Measurements from ENCODE around the gene RPA3.
"Not testable (repeated sequence)": the region's sequence is repeated elsewhere in the genome, so short reads cannot be mapped to it uniquely, and the experiment has no call there.

The RPA3 gene

DNA sequence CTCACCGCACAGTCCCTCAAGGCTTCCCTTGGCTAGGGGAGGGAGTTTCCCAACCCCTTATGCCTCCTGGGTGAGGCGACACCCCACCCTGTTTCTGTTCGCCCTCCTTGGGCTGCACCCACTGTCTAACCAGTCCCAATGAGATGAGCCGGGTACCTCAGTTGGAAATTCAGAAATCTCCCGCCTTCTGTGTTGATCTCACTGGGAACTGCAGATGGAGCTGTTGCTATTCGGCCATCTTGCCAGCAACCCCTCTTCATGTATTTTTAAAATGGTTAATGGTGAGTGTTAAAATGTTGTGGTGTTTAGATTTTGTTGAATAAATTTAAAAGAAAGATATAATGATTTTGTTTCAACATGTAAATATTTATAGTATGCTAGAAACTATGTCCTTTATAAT, 55.9 kb downstream of the RPA3 start:
- H3K9me3 ChIP-seq (ENCODE audit: severe bottlenecking): no peaks in the 10 kb centered on the region
- peak overlapping the region; percentile 22; the same call in 1 of the 2 replicates for H3K27ac ChIP-seq
- DNase-seq: peak; percentile 54
- no peaks in the 10 kb centered on the region for H3K27me3 ChIP-seq (ENCODE audit: insufficient read depth, low read depth, severe bottlenecking)
- H3K36me3 ChIP-seq: no peaks in the 10 kb centered on the region
- TF ChIP-seq, protein P1, sequence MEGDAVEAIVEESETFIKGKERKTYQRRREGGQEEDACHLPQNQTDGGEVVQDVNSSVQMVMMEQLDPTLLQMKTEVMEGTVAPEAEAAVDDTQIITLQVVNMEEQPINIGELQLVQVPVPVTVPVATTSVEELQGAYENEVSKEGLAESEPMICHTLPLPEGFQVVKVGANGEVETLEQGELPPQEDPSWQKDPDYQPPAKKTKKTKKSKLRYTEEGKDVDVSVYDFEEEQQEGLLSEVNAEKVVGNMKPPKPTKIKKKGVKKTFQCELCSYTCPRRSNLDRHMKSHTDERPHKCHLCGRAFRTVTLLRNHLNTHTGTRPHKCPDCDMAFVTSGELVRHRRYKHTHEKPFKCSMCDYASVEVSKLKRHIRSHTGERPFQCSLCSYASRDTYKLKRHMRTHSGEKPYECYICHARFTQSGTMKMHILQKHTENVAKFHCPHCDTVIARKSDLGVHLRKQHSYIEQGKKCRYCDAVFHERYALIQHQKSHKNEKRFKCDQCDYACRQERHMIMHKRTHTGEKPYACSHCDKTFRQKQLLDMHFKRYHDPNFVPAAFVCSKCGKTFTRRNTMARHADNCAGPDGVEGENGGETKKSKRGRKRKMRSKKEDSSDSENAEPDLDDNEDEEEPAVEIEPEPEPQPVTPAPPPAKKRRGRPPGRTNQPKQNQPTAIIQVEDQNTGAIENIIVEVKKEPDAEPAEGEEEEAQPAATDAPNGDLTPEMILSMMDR (IDR thresholded peaks at IDR 0.05; ENCODE audit: low read depth, low read length): peak; percentile 61
- H3K4me3 ChIP-seq (ENCODE audit: low read depth, low read length): no peak overlapping the region

DNA sequence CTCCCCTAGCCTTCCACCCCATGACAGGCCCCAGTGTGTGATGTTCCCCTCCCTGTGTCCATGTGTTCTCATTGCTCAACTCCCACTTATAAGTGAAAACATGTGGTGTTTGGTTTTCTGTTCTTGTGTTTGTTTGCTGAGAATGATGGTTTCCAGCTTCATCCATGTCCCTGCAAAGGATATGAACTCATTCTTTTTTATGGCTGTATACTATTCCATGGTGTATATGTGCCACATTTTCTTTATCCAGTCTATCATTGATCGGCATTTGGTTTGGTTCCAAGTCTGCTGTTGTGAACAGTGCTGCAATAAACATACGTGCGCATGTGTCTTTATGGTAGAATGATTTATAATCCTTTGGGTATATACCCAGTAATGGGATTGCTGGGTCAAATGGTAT, 61.9 kb downstream of the RPA3 start:
- H3K27me3 ChIP-seq (ENCODE audit: insufficient read depth, low read depth, severe bottlenecking); H3K27ac ChIP-seq; H3K4me3 ChIP-seq (ENCODE audit: low read depth, low read length); H3K9me3 ChIP-seq (ENCODE audit: severe bottlenecking); H3K36me3 ChIP-seq; DNase-seq: not testable (repeated sequence)

DNA sequence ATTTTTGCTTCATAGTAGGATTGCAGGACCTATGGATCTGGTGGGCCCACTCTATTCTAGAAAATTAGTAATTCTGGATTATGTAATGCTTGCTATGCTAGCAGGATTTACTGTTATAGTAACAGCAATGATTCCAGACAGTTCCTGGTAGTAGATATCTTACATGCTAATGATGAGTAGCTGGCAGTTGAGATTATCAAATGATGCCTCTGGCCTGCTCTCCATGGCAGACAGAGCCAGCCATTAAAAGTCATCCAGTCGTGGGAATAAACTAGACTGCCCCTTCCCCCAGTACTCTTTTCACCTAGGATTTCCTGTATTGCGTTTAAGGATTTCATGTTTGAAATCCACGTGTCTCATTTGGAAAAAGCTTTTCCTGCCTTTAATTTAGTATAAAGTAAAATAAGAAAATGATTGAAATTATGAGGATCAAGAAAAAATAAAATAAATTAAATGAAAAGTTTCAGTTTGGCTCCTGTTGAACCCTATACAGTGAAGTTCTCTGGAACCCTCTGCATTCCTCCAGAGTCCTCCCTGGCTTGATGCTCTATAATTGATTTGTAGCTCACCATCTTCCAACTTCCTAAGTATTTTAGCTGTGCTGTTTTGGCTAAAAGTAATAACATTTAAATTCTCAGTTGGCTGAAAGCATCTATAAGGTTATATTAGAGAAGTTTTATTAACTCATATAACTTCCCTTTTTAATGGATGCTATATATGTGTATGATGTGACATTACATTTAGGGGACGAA, 63.3 kb downstream of the RPA3 start:
- no peaks in the 10 kb centered on the region for H3K36me3 ChIP-seq
- no peak overlapping the region for H3K27ac ChIP-seq
- peaks cover 7% of the 10 kb centered on the region for H3K9me3 ChIP-seq (ENCODE audit: severe bottlenecking)
- TF ChIP-seq, protein P1 (IDR thresholded peaks at IDR 0.05; ENCODE audit: low read depth, low read length): no peak
- H3K27me3 ChIP-seq (ENCODE audit: insufficient read depth, low read depth, severe bottlenecking): no peaks in the 10 kb centered on the region
- no peak overlapping the region for H3K4me3 ChIP-seq (ENCODE audit: low read depth, low read length)
- no peak for DNase-seq

DNA sequence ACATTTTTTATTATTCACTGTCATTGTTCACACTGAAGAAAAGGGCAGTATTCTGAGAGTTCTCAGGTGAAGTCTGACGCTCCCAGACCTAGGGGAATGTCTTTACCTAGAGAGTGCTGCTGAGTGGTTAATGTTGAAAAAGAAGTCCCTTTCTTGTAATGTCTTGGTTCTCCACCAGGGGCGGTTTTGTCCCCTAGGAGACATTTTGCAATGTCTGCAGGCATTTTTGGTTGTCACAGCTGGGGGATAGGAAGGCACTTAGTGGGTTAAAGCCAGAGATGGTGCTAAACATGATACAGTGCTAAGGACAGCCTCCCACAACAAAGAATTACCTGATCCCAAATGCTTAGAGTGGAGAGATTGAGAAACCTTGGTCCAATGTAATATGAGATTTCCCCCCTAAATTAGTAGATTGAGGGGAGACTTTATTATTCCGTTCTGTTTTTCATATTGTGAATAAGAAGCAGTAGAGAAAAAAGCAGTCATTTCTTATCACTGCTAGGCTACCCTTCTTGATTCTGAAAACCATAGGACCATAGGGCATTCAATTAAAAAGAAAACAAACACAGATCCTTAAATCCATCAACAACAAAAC, 64.7 kb downstream of the RPA3 start:
- Histone ChIP-seq H3K27me3 (ENCODE audit: insufficient read depth, low read depth, severe bottlenecking) (no peaks in the 10 kb centered on the region), H3K9me3 (ENCODE audit: severe bottlenecking) (peaks cover 7% of the 10 kb centered on the region), H3K36me3 (no peaks in the 10 kb centered on the region), H3K4me3 (ENCODE audit: low read depth, low read length) (no peak overlapping the region), H3K27ac (no peak overlapping the region)
- DNase-seq: peak; percentile 29
- TF ChIP-seq, protein P1 (IDR thresholded peaks at IDR 0.05; ENCODE audit: low read depth, low read length): peak; percentile 52

DNA sequence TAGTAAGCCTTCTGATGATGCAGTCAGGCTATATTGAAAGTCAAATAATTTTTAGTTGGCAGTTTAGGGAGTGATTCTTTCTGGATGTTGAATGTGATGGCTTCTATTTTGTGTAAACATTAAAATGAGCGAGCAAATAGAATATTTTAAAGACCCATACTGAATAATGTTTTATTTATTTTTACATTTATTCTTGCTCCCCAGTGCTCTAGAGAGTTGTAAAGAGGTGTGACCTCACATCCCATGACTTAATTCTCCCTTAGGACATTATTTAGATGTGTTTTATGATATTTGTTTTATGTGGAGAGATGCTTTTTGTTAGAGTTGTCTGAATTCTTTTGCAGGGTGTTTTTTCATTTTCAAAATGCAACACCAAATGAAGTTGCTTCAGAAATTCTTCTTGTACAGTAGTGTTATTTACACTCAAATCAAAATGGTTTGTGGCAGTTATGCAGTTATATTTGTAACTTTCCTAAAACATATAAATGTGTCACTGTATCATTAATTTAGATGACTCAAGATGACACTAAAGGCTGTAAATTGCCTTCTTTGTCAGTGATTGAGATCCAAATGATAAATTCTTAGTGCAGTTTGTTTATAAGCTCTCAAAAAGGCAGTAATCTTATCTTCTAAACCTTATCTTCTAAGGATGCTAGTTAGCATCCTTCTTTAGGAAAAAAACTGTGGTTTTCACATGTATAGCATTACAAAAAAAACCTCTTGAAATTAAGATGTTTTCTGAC, 65.4 kb downstream of the RPA3 start:
- TF ChIP-seq, protein P1 (IDR thresholded peaks at IDR 0.05; ENCODE audit: low read depth, low read length): no peak
- Histone ChIP-seq H3K27me3 (ENCODE audit: insufficient read depth, low read depth, severe bottlenecking) (no peaks in the 10 kb centered on the region), H3K36me3 (no peaks in the 10 kb centered on the region), H3K4me3 (ENCODE audit: low read depth, low read length) (no peak overlapping the region), H3K27ac (no peak overlapping the region), H3K9me3 (ENCODE audit: severe bottlenecking) (peaks cover 7% of the 10 kb centered on the region)
- DNase-seq: no peak

DNA sequence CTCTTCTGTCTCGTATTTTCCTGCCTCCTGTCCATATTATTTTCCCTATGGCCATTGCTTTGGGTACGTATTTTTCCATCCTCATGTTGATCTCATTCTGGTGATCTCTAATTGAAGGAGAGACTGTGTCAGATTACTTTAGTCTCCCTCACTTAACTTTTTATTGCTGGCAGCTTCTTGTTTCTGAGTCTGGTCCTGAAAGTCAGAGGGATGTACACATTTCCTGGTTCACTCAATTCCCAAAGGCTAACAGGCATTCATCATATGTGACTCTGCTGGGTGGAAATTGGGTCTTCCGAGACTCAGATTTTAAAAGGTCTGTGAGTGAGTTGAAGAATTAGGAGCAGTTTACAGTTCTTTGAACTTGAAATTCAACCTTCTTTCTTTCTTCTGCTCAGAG, 66.9 kb downstream of the RPA3 start:
- TF ChIP-seq, protein P1 (IDR thresholded peaks at IDR 0.05; ENCODE audit: low read depth, low read length): no peak
- no peak for DNase-seq
- Histone ChIP-seq H3K9me3 (ENCODE audit: severe bottlenecking) (peaks cover under 1% of the 10 kb centered on the region), H3K27me3 (ENCODE audit: insufficient read depth, low read depth, severe bottlenecking) (no peaks in the 10 kb centered on the region), H3K27ac (no peak overlapping the region), H3K36me3 (no peaks in the 10 kb centered on the region), H3K4me3 (ENCODE audit: low read depth, low read length) (no peak overlapping the region)
